Activated T-cell treated with anti-CD3 and anti-CD28 coated beads, Interleukin-2, amount 50 U/mL, for 48 hours (primary cell): ENCODE results near the gene PPIF.

Source experiments
- DNase-seq, 2 experiments: peaks; one replicate each; pipeline ENCODE4 v3.0.0-alpha.2; 2020

PPIF gene

GRCh38 chr10:79349072-79349491 lies 1.8 kb downstream of the PPIF start:
- peak in 1 of 2 experiments; percentile 15 for DNase-seq

DNA sequence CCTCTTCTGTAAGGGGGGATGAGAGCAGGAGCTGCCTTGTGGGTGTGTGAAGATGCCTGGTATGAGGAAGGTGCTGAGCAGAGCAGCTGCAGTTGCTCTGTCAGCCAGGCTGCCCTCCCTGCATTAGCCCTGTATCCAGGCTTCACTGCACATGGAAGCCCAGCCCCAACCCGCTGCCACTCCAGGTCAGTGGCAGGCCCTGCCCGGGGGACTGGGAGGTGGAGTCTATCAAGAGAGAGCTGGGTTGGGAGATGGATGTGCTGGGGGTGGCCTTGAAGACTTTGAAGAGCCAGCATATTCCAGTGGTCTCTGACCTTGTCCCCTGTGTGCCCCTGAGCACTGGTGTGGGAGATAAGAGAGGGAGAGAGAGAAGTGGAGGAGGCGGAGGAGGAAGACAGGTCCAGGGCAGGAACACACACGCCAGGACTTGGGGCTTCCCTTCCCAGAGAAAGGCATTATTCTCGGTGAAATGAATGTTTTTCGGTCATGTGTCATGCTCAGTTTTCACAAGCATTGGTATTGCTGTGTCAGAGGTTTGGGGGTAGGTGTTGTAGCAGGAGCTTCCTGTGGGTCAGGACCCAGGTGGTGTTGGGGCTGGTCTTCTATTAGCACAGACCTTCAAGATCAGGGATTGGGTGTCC lies 2.6 kb downstream of the PPIF start:
- peak in 1 of 2 experiments; percentile 16 for DNase-seq

DNA sequence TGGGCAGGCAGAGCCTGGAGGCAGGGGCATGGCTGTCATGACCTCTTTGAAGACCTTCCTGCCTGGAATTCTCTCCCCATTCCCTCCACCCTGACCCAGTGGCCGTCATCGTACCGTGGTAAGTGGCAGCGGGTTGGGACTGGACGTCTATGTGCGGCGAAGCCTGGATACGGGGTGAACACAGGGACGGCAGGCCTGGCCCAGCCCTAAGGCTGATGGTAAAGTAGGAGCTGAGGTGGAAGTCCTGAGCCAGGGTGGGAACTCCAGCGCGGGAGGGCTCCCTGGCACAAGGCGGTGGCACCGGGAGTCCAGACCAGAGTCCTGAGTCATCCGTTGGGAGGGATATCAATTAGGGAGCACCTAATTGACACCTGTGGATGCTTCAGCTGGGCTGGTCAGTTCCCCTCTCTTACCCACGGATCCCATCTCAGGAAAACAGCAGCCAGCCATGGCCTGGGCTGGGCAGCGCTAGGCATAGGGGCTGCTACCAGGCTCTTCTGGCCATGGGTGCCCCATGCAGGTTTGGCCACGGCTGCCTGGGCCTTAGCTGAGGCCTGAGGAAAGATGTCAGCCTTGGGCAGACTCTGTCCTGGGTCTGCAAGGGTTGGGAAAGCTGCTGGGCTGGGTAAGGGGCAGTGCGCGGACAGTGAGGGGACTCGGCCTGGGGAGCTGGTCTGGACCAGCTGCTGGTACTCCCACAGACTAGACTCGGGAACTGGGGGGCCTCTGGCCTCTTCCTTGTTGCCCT lies 3.3 kb downstream of the PPIF start:
- peak in 1 of 2 experiments; percentile 17 for DNase-seq

GRCh38 chr10:79351332-79351731 lies 4.1 kb downstream of the PPIF start:
- DNase-seq: peak in 1 of 2 experiments; percentile 13

DNA sequence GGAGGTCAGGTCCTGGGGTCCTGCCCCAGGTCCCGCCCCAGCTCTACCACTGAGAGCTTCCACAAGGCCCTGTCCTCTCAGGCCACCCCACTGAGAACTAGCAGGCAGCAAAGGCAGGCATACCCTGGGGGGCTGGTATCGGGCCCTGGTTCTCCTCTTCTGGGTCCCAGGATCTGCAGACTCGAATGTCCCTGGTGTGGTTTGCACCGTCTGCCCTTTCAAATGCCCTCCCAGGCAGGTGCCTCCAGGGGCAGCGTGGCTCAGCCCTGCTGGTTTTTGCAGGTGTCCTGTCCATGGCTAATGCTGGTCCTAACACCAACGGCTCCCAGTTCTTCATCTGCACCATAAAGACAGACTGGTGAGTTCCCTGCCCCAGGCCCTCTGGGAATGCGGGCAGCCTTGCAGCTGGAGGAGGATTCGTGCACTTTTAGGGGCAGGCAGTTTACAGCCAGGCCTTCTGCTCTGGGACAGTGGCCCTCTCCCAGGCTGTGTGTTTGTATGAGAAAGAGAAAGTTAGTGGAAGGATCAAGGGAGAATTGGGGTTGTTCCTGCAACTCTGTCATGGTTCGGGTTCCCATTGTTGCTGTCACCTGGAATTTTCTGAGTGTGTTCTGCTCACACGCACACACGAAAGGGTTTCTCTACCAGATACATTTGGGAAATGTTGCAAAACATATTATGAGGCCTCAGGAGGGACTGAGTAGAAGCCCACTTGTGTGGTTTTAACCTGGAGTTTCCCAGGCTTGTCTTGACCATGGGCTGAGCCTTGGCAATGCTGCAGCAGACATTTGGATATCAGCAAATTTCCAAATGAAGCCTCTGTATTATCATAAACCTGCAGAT lies 5.0 kb downstream of the PPIF start:
- DNase-seq: peak in 1 of 2 experiments; percentile 16

- no peak for DNase-seq
These were observed 5.7 kb downstream of the PPIF start for GRCh38 chr10:79353000-79353406.

GRCh38 chr10:79353726-79354125 lies 6.5 kb downstream of the PPIF start:
- no peak for DNase-seq

DNA sequence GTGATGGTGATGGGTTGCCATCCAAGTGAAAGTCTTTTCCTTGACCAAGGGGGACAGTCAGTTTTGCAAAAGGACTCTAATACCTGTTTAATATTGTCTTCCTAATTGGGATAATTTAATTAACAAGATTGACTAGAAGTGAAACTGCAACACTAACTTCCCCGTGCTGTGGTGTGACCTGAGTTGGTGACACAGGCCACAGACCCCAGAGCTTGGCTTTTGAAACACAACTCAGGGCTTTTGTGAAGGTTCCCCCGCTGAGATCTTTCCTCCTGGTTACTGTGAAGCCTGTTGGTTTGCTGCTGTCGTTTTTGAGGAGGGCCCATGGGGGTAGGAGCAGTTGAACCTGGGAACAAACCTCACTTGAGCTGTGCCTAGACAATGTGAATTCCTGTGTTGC lies 6.9 kb downstream of the PPIF start:
- no peak for DNase-seq

DNA sequence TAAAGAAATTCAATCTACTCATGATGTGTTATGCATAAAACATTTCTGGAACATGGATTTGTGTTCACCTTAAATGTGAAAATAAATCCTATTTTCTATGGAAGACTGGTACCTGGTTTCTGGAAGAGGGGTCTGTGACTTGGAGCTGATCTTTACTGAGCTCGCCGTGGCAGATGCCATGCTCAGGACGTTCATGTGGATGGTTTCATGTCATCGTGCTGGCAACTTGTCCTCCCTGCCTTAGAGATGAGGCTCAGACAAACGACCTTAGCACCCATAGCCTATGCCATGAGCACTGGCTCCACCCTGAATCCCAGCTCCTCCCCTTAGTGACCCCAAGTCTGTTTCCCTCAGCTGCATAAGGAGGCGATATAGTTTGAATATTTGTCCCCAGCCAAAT lies 7.3 kb downstream of the PPIF start:
- DNase-seq: no peak

- DNase-seq: peak in 1 of 2 experiments; percentile 25
These were observed 8.2 kb downstream of the PPIF start for GRCh38 chr10:79355420-79356017.

GRCh38 chr10:79356104-79356503 lies 8.8 kb downstream of the PPIF start:
- DNase-seq: peak in 1 of 2 experiments; percentile 36

- peak in 1 of 2 experiments; percentile 12 for DNase-seq
These were observed 9.9 kb downstream of the PPIF start for GRCh38 chr10:79357180-79357579.

DNA sequence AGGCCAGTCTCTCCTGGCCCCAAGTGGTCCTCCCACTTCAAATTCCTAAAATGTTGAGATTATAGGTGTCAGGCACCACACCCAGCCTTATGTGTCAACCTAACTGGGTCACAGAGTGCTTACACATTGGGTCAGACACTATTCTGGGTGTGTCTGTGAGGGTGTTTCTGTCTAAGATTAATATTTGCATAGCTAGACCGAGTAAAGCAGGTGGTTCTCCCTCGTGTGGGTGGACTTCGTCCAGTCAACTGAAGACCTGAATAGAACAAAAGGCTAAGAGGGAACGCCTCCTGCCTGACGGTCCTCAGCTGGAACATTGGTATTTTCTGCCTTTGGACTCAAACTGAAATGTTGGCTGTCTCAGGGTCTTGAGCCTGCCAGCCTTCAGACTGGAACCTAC lies 11.5 kb downstream of the PPIF start:
- no peak for DNase-seq

- DNase-seq: no peak
These were observed 12.7 kb downstream of the PPIF start for GRCh38 chr10:79359816-79360498.

- no peak for DNase-seq
These were observed 13.5 kb downstream of the PPIF start for GRCh38 chr10:79360499-79361342.

DNA sequence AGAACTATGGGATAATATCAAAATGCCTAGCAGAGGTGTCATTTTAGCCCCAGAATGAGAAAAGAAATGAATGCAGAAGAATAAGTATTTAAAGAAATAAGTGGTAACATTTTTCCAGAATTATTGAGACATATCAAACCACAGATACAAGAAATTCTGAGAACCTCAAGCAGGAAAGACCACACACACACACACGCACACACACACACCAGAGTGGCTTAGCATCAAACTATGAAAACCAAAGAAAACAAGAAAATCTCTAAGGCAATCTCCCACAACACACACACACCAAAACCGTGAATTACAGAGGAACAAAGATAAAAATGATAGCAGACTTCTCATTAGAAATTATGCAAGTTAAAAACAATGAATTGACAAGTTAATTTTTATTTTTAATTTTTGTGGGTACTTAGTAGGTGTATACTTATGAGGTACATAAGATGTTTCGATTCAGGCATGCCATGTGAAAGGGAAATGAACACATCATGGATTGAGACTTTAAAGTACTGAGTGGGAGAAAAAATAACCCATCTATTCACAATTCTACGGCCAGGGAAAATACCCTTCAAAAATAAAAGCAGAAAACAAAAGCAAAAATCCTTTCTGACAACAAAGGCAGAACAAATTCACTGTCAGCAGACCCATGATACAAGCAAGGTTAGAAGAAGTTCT lies 14.6 kb downstream of the PPIF start:
- no peak for DNase-seq

- no peak for DNase-seq
These were observed 20.3 kb downstream of the PPIF start for GRCh38 chr10:79367426-79368189.

DNA sequence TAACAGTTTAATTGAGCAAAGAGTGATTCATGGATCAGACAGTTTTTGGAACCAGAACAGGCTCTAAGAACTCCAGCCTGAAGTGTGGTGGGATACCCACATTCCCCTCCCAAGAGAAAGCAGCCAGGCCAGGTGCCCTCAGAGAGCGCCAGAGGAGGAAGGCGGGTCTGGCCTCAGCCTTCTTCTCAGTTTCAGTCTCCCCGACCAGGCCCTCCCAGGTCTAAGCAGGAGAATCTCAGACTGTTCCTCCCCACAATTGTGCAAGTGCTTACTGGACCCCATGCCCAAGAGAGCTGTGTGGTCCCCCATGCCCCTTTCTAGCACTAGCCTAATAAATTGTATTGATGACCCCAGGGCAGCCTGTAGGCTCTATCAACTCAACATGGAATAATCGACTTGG lies 25.6 kb downstream of the PPIF start:
- no peak for DNase-seq

DNA sequence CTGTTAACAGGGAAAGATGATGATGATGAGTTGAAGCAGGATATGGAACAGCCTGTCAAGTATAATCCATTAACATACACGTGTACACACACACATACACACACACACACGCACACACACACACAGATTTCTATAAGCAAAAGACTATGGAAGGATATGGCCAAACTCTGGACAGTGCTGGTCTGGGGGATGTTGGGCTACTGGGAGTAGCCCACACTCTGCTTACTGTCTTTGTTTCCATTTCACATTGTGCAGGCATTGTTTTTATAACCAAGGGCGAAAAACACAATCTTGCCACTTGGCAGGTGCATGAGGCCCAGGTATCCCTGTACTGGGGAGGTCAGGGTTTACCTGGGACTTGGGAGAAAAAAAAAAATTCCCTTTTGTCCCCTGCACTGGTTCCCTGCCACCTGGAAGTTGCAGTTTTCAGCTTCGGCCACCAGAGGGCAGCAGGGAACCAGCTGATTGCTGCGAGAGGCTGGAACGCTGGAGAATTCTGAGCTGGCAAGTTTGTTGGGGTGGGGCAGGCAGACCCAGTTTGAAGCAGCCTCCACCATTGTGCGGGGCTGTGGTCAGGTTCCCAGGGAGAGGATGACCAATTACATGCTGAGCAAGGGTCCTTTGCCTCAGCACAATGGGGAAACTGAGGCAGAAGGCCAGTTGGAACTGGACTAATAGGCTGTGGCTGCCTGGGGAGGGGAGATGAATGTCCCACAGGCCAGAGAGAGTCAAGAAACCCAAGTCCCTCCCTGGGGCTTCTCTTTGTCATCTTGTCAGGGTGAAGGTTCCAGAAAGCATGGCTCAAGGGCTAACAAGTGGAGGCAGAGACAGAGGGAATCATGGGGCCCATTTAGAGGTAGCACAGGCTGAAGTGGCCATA lies 27.3 kb downstream of the PPIF start:
- peak; percentile 85 to 87 for DNase-seq
